Pons (tissue), 1 donor: Measurements from ENCODE around the gene MFSD12.
A peak's percentile ranks its signal among the peaks of the same experiment; 100 is the strongest.

Source experiments
- DNase-seq: peaks from one replicate; pipeline ENCODE4 v3.0.0-alpha.2; 2016; ENCODE audit warnings: low spot score

MFSD12 gene

GRCh38 chr19:3506384-3507340, 50.7 kb downstream of the MFSD12 start:
- no peak for DNase-seq

GRCh38 chr19:3505598-3506383, 51.6 kb downstream of the MFSD12 start, which contains the start of gene FZR1:
Gene FZR1 (plus strand): TSS chr19:3506311. CDS start chr19:3522990, 16,679 bp downstream.
- DNase-seq, result peak; percentile 98

GRCh38 chr19:3504735-3505134, 52.7 kb downstream of the MFSD12 start:
- DNase-seq, result no peak

- no peak for DNase-seq
These were observed 54.3 kb downstream of the MFSD12 start for GRCh38 chr19:3503036-3503572.

GRCh38 chr19:3501780-3502179, 55.6 kb downstream of the MFSD12 start:
- no peak for DNase-seq

GRCh38 chr19:3500429-3501101, 56.8 kb downstream of the MFSD12 start, which contains the start of gene DOHH:
Gene DOHH (minus strand): TSS chr19:3500674. CDS start chr19:3496814, 3,860 bp downstream.
- DNase-seq, result peak; percentile 97

- DNase-seq, result no peak
These were observed 57.5 kb downstream of the MFSD12 start for GRCh38 chr19:3499738-3500428.

- no peak for DNase-seq
These were observed 59.4 kb downstream of the MFSD12 start for GRCh38 chr19:3497757-3498520.

- no peak for DNase-seq
These were observed 60.8 kb downstream of the MFSD12 start for GRCh38 chr19:3496392-3497273.

GRCh38 chr19:3494559-3494958, 62.8 kb downstream of the MFSD12 start:
- DNase-seq, result no peak
